ENCODE data around the gene RRP15. TPM values are rescaled to one million over a fixed set of nuclear protein-coding genes. Genes with fewer than 3 reads are reported as not detected.

Gene RRP15
- total and polyA plus RNA-seq, 2 of the 8 experiments (the other 6 are each of a cell fraction or from before 2014, with no cell fraction given), result 3.7 to 52.8 TPM

DNA sequence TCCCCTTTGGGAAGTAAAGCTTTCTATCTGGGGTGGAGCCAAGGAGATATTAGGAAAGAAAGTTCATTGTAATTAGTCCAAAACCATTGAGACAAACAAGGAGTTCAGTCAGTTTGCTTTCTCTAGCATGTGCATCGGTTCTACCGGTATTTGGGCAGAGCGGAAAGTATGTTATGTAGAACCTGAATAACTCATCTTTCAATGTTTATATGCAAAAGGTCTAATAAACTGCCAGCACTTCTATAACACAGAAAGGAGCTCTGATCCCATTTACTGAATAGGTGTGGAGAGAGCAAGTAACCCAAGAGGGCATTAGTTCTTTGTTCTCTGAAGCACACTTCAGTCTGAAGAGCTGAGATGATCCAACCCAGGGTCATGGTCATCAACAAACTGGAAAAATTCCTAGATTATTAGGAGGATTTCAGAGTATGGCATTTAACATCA lies 63.6 kb downstream of the RRP15 start (continued):
- TF ChIP-seq, protein P1, sequence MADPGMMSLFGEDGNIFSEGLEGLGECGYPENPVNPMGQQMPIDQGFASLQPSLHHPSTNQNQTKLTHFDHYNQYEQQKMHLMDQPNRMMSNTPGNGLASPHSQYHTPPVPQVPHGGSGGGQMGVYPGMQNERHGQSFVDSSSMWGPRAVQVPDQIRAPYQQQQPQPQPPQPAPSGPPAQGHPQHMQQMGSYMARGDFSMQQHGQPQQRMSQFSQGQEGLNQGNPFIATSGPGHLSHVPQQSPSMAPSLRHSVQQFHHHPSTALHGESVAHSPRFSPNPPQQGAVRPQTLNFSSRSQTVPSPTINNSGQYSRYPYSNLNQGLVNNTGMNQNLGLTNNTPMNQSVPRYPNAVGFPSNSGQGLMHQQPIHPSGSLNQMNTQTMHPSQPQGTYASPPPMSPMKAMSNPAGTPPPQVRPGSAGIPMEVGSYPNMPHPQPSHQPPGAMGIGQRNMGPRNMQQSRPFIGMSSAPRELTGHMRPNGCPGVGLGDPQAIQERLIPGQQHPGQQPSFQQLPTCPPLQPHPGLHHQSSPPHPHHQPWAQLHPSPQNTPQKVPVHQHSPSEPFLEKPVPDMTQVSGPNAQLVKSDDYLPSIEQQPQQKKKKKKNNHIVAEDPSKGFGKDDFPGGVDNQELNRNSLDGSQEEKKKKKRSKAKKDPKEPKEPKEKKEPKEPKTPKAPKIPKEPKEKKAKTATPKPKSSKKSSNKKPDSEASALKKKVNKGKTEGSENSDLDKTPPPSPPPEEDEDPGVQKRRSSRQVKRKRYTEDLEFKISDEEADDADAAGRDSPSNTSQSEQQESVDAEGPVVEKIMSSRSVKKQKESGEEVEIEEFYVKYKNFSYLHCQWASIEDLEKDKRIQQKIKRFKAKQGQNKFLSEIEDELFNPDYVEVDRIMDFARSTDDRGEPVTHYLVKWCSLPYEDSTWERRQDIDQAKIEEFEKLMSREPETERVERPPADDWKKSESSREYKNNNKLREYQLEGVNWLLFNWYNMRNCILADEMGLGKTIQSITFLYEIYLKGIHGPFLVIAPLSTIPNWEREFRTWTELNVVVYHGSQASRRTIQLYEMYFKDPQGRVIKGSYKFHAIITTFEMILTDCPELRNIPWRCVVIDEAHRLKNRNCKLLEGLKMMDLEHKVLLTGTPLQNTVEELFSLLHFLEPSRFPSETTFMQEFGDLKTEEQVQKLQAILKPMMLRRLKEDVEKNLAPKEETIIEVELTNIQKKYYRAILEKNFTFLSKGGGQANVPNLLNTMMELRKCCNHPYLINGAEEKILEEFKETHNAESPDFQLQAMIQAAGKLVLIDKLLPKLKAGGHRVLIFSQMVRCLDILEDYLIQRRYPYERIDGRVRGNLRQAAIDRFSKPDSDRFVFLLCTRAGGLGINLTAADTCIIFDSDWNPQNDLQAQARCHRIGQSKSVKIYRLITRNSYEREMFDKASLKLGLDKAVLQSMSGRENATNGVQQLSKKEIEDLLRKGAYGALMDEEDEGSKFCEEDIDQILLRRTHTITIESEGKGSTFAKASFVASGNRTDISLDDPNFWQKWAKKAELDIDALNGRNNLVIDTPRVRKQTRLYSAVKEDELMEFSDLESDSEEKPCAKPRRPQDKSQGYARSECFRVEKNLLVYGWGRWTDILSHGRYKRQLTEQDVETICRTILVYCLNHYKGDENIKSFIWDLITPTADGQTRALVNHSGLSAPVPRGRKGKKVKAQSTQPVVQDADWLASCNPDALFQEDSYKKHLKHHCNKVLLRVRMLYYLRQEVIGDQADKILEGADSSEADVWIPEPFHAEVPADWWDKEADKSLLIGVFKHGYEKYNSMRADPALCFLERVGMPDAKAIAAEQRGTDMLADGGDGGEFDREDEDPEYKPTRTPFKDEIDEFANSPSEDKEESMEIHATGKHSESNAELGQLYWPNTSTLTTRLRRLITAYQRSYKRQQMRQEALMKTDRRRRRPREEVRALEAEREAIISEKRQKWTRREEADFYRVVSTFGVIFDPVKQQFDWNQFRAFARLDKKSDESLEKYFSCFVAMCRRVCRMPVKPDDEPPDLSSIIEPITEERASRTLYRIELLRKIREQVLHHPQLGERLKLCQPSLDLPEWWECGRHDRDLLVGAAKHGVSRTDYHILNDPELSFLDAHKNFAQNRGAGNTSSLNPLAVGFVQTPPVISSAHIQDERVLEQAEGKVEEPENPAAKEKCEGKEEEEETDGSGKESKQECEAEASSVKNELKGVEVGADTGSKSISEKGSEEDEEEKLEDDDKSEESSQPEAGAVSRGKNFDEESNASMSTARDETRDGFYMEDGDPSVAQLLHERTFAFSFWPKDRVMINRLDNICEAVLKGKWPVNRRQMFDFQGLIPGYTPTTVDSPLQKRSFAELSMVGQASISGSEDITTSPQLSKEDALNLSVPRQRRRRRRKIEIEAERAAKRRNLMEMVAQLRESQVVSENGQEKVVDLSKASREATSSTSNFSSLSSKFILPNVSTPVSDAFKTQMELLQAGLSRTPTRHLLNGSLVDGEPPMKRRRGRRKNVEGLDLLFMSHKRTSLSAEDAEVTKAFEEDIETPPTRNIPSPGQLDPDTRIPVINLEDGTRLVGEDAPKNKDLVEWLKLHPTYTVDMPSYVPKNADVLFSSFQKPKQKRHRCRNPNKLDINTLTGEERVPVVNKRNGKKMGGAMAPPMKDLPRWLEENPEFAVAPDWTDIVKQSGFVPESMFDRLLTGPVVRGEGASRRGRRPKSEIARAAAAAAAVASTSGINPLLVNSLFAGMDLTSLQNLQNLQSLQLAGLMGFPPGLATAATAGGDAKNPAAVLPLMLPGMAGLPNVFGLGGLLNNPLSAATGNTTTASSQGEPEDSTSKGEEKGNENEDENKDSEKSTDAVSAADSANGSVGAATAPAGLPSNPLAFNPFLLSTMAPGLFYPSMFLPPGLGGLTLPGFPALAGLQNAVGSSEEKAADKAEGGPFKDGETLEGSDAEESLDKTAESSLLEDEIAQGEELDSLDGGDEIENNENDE (IDR thresholded peaks at IDR 0.05; ENCODE audit: insufficient replicate concordance, low read length), result no peak
- TF ChIP-seq RBBP5 (IDR thresholded peaks at IDR 0.05; ENCODE audit: borderline replicate concordance, low read depth, low read length) (no peak), PHF8 (conservative IDR thresholded peaks at IDR 0.05; ENCODE audit: low read depth, low read length) (no peak), SP4 (IDR thresholded peaks at IDR 0.05; ENCODE audit: low read length) (no peak), CHD1 (IDR thresholded peaks at IDR 0.05; ENCODE audit: low read depth, low read length) (no peak), BACH1 (IDR thresholded peaks at IDR 0.05; ENCODE audit: low read length) (no peak), TCF12 (IDR thresholded peaks at IDR 0.05; ENCODE audit: low read depth, low read length) (no peak), CHD2 (IDR thresholded peaks at IDR 0.05; ENCODE audit: low read length) (no peak), CTBP2 (IDR thresholded peaks at IDR 0.05; ENCODE audit: borderline replicate concordance, insufficient read depth, insufficient read length, low read length) (no peak), KDM5A (IDR thresholded peaks at IDR 0.05; ENCODE audit: low read length) (no peak), NANOG (IDR thresholded peaks at IDR 0.05; ENCODE audit: insufficient read depth, low read depth, low read length, poor library complexity, severe bottlenecking) (no peak)

Data from H1 (cell line).